Osteoblast (primary cell): Measurements from ENCODE around the gene FAM25G. TPM values are rescaled to one million over a fixed set of nuclear protein-coding genes. Genes with fewer than 3 reads are reported as not detected.

Source experiments
- DNase-seq: peaks from one replicate; pipeline ENCODE4 v3.0.0; 2011; ENCODE audit warnings: low spot score, mixed read lengths; ENCODE audit not compliant: insufficient read length; ENCODE audit errors: missing footprints
- H2AFZ ChIP-seq: 2 replicates; pipeline ENCODE4 v1.6.0; 2011; ENCODE audit warnings: mild to moderate bottlenecking, low read length
- H3K27ac ChIP-seq: 2 replicates; pipeline ENCODE4 v1.5.1; 2011; ENCODE audit warnings: mild to moderate bottlenecking, low read depth, low read length, moderate library complexity
- H3K27me3 ChIP-seq: 2 replicates; pipeline ENCODE4 v1.6.0; 2012; ENCODE audit warnings: mild to moderate bottlenecking, control low read depth, inconsistent platforms, low read length, moderate library complexity; ENCODE audit not compliant: insufficient read depth
- H3K36me3 ChIP-seq: 2 replicates; pipeline ENCODE4 v1.5.1; 2011; ENCODE audit warnings: mild to moderate bottlenecking, low read length, control low read depth, moderate library complexity; ENCODE audit not compliant: insufficient read depth
- H3K4me1 ChIP-seq: 2 replicates; pipeline ENCODE4 v1.5.1; 2011; ENCODE audit warnings: mild to moderate bottlenecking, low read length, control low read depth, moderate library complexity; ENCODE audit not compliant: insufficient read depth
- H3K4me2 ChIP-seq: 2 replicates; pipeline ENCODE4 v1.6.0; 2011; ENCODE audit warnings: mild to moderate bottlenecking, low read length; ENCODE audit not compliant: insufficient read depth
- H3K4me3 ChIP-seq: fragments of 200-600 bp; sonication (generic); 3 replicates; pipeline ENCODE4 v1.5.1; 2012; ENCODE audit warnings: mild to moderate bottlenecking, low read length, inconsistent platforms; ENCODE audit not compliant: insufficient read depth
- H3K79me2 ChIP-seq: 2 replicates; pipeline ENCODE4 v1.6.0; 2012; ENCODE audit warnings: mild to moderate bottlenecking, low read length, control low read depth, inconsistent platforms; ENCODE audit not compliant: insufficient read depth
- H3K9me3 ChIP-seq: 2 replicates; pipeline ENCODE4 v1.5.1; 2011; ENCODE audit warnings: low read depth, low read length, control low read depth
- H4K20me1 ChIP-seq: 2 replicates; pipeline ENCODE4 v1.6.0; 2012; ENCODE audit warnings: mild to moderate bottlenecking, low read length, control low read depth; ENCODE audit not compliant: insufficient read depth
- small RNA-seq: library from RNA; depleted of rRNA; stranded (forward); fragments of <200 nt; gene quantifications from one replicate; pipeline ENCODE3, GENCODE V24; 2012
- total RNA-seq: library from RNA; depleted of rRNA; stranded (reverse); fragments of >200 nt; gene quantifications from 2 replicates; pipeline ENCODE4 v1.2.3, GENCODE V29; 2012
- TF ChIP-seq, protein P1 (sequence below): IDR thresholded peaks from 2 replicates; pipeline ENCODE4 v1.5.1; 2011; ENCODE audit warnings: mild to moderate bottlenecking, low read depth, low read length, moderate library complexity; ENCODE audit errors: extremely low read depth

FAM25G gene
- total RNA-seq, 1 donor: not detected

DNA sequence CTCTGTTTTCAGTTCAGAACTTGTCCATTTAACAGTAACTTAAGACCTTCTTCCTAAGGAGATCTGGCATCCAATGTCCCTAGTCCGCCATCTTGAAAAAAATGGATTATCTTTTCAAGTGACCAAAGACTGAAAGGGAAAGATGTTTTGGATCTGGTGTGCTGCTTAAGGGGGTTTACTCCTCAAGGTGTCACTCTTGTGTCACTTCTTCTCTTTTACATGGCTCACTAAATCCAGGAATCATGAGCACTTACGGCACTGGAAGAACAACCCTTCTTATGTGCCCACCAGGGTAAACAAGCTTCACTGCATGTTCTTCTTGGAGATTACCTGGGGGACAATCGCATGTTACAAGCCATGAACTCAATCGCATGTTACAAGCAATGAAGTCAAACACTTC is 51.3 kb downstream of the FAM25G start:
- TF ChIP-seq, protein P1, sequence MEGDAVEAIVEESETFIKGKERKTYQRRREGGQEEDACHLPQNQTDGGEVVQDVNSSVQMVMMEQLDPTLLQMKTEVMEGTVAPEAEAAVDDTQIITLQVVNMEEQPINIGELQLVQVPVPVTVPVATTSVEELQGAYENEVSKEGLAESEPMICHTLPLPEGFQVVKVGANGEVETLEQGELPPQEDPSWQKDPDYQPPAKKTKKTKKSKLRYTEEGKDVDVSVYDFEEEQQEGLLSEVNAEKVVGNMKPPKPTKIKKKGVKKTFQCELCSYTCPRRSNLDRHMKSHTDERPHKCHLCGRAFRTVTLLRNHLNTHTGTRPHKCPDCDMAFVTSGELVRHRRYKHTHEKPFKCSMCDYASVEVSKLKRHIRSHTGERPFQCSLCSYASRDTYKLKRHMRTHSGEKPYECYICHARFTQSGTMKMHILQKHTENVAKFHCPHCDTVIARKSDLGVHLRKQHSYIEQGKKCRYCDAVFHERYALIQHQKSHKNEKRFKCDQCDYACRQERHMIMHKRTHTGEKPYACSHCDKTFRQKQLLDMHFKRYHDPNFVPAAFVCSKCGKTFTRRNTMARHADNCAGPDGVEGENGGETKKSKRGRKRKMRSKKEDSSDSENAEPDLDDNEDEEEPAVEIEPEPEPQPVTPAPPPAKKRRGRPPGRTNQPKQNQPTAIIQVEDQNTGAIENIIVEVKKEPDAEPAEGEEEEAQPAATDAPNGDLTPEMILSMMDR: peak; percentile 17
- no peak for DNase-seq
- H3K4me3 ChIP-seq: no peak overlapping the region
- H4K20me1 ChIP-seq: no peaks in the 10 kb centered on the region
- no peaks in the 10 kb centered on the region for H3K79me2 ChIP-seq
- no peak overlapping the region for H2AFZ ChIP-seq
- H3K27me3 ChIP-seq: peaks cover 27% of the 10 kb centered on the region
- no peak overlapping the region for H3K4me2 ChIP-seq
- no peaks in the 10 kb centered on the region for H3K36me3 ChIP-seq
- H3K9me3 ChIP-seq: no peaks in the 10 kb centered on the region
- no peak overlapping the region for H3K27ac ChIP-seq
- H3K4me1 ChIP-seq: no peaks in the 10 kb centered on the region

DNA sequence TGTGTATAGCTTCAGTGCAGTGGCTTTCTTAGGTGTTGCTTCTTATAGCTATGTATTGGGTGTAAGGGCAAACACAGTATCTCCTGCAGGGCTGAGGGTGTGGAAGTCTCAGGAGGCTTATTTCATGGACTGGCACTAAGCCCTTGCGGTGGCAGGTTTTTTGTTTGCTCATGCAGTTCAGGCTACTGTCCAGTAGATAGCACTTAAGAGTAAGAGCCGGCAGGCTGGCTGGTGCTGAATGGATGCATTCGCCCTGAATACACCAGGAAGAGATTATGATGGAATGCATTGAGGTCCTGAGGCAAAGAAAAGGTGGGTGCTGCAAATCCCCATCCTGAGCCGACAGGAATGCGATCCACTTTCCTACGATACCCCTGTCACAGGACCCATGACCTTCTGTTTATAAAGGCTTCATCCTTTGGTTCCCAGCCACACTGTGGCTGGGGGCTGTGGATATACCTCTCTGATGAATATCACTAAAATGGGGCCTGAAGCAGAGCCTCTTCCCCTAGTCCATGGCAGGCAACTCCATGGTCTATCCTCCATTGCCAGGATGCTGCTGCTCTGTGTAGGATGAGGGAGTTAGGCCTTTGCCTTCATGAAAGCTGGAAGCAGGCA is 52.5 kb downstream of the FAM25G start:
- DNase-seq: peak; percentile 88

More for the DNA sequence above, 52.5 kb downstream of the FAM25G start:
- Histone ChIP-seq H2AFZ (no peak overlapping the region), H3K9me3 (no peaks in the 10 kb centered on the region), H3K79me2 (no peaks in the 10 kb centered on the region), H3K27me3 (peaks cover 27% of the 10 kb centered on the region), H3K4me3 (no peak overlapping the region), H3K4me1 (no peaks in the 10 kb centered on the region), H3K36me3 (no peaks in the 10 kb centered on the region), H4K20me1 (no peaks in the 10 kb centered on the region), H3K27ac (no peak overlapping the region), H3K4me2 (no peak overlapping the region)
- TF ChIP-seq, protein P1: peak; percentile 69

Small RNA genes within 50 kb of the gene (small RNA-seq; reads per million reads assigned to genes)
- not detected for gene AL591684.3
- not detected for gene RNA5SP312

Other genes with a start within 250 kb of the FAM25G start
- under 0.01 TPM in 2 replicates for gene GDF10, start 191.5 kb downstream of the FAM25G start, total RNA-seq
- not detected in 2 replicates for gene GDF2, start 169.2 kb downstream of the FAM25G start, total RNA-seq
- not detected in 2 replicates for gene RBP3, start 143.3 kb downstream of the FAM25G start, total RNA-seq
- under 0.01 and 0.29 TPM in 2 replicates for gene ZNF488, start 107.4 kb downstream of the FAM25G start, total RNA-seq
- gene ANXA8, start 7.6 kb downstream of the FAM25G start, total RNA-seq: 0.59 and 0.72 TPM in 2 replicates
- gene AGAP9, start 31.9 kb upstream of the FAM25G start, total RNA-seq: 6.2 and 8.3 TPM in 2 replicates